ENCODE data around the gene HSPA9.
A peak's percentile ranks its signal among the peaks of the same experiment; 100 is the strongest.

The HSPA9 gene

GRCh38 chr5:138538943-138539627 lies 36.1 kb downstream of the HSPA9 start:
- no peak overlapping the region for H2BK12ac ChIP-seq (ENCODE audit: low read length)
- no peak overlapping the region for H2AK5ac ChIP-seq (ENCODE audit: low read length)
- peak overlapping the region; percentile 84 for H3K4ac ChIP-seq (ENCODE audit: low read depth, low read length)
- H4K8ac ChIP-seq (ENCODE audit: low read depth, low read length) = no peak overlapping the region
- H3K4me3 ChIP-seq (ENCODE audit: low read depth, low read length) = no peak overlapping the region
- H3K18ac ChIP-seq (ENCODE audit: low read length) = no peak overlapping the region
- H2AFZ ChIP-seq (ENCODE audit: insufficient read depth, low read length, poor library complexity) = no peak overlapping the region
- no peak overlapping the region for H2BK120ac ChIP-seq (ENCODE audit: insufficient read depth, low read length, poor library complexity)
- no peaks in the 10 kb centered on the region for H3K27me3 ChIP-seq (ENCODE audit: insufficient read depth, low read length)
- DNase-seq = no peak
- no peak overlapping the region for H3K9ac ChIP-seq (ENCODE audit: low read length)
- H4K12ac ChIP-seq (ENCODE audit: low read depth, low read length) = no peak overlapping the region
- H3K36me3 ChIP-seq (ENCODE audit: control insufficient read depth in 1 of 2, insufficient read depth in 2 of 2, low read length in 2 of 2) = peaks cover 3 to 8% of the 10 kb centered on the region in 2 experiments
- H3K4me1 ChIP-seq (ENCODE audit: control insufficient read depth in 1 of 2, insufficient read depth in 2 of 2, low read length in 2 of 2) = peaks cover 0 to 2% of the 10 kb centered on the region in 2 experiments
- H2BK5ac ChIP-seq (ENCODE audit: low read depth, low read length, poor library complexity) = no peak overlapping the region
- peaks cover 17% of the 10 kb centered on the region for H3K79me1 ChIP-seq (ENCODE audit: low read length)
- no peak overlapping the region for H3K23ac ChIP-seq (ENCODE audit: low read length)
- no peaks in the 10 kb centered on the region for H3K9me3 ChIP-seq (ENCODE audit: insufficient read depth, low read depth, low read length)
- H4K91ac ChIP-seq (ENCODE audit: low read depth, low read length) = no peak overlapping the region
- H3K4me2 ChIP-seq (ENCODE audit: low read length) = no peak overlapping the region
- WGBS (ENCODE audit: extremely low coverage, insufficient coverage, insufficient read length) = no CpG with 5 or more reads among the region's 2 CpGs
- no peak overlapping the region for H3K14ac ChIP-seq (ENCODE audit: low read length)
- H3K79me2 ChIP-seq (ENCODE audit: control insufficient read depth, insufficient read depth, low read length, poor library complexity) = peaks cover 25% of the 10 kb centered on the region
- H3K27ac ChIP-seq (ENCODE audit: low read depth, low read length) = no peak overlapping the region

GRCh38 chr5:138536665-138537315 lies 38.4 kb downstream of the HSPA9 start:
- Histone ChIP-seq H2AK5ac (ENCODE audit: low read length) (no peak overlapping the region), H3K4me1 (ENCODE audit: control insufficient read depth in 1 of 2, insufficient read depth in 2 of 2, low read length in 2 of 2) (no peaks in the 10 kb centered on the region), H3K27me3 (ENCODE audit: insufficient read depth, low read length) (no peaks in the 10 kb centered on the region), H3K23ac (ENCODE audit: low read length) (no peak overlapping the region), H2AFZ (ENCODE audit: insufficient read depth, low read length, poor library complexity) (no peak overlapping the region), H4K8ac (ENCODE audit: low read depth, low read length) (no peak overlapping the region), H3K9me3 (ENCODE audit: insufficient read depth, low read depth, low read length) (no peaks in the 10 kb centered on the region), H3K79me1 (ENCODE audit: low read length) (no peaks in the 10 kb centered on the region), H2BK5ac (ENCODE audit: low read depth, low read length, poor library complexity) (no peak overlapping the region), H3K14ac (ENCODE audit: low read length) (no peak overlapping the region), H3K4ac (ENCODE audit: low read depth, low read length) (peak overlapping the region; percentile 12), H3K27ac (ENCODE audit: low read depth, low read length) (no peak overlapping the region), H3K9ac (ENCODE audit: low read length) (no peak overlapping the region), H3K36me3 (ENCODE audit: control insufficient read depth in 1 of 2, insufficient read depth in 2 of 2, low read length in 2 of 2) (peaks cover 9 to 11% of the 10 kb centered on the region in 2 experiments), H4K12ac (ENCODE audit: low read depth, low read length) (no peak overlapping the region), H3K4me3 (ENCODE audit: low read depth, low read length) (no peak overlapping the region), H2BK120ac (ENCODE audit: insufficient read depth, low read length, poor library complexity) (no peak overlapping the region), H3K4me2 (ENCODE audit: low read length) (no peak overlapping the region), H3K18ac (ENCODE audit: low read length) (no peak overlapping the region), H4K91ac (ENCODE audit: low read depth, low read length) (no peak overlapping the region), H3K79me2 (ENCODE audit: control insufficient read depth, insufficient read depth, low read length, poor library complexity) (peaks cover 9% of the 10 kb centered on the region), H2BK12ac (ENCODE audit: low read length) (no peak overlapping the region)
- peak in 1 of 2 donors; percentile 32 for DNase-seq
- no CpG with 5 or more reads among the region's 4 CpGs for WGBS (ENCODE audit: extremely low coverage, insufficient coverage, insufficient read length)

- H3K23ac ChIP-seq (ENCODE audit: low read length) = no peak overlapping the region
- DNase-seq = no peak
- H3K14ac ChIP-seq (ENCODE audit: low read length) = no peak overlapping the region
- WGBS (ENCODE audit: extremely low coverage, insufficient coverage, insufficient read length) = no CpG with 5 or more reads among the region's 2 CpGs
- no peaks in the 10 kb centered on the region for H3K9me3 ChIP-seq (ENCODE audit: insufficient read depth, low read depth, low read length)
- H3K4me3 ChIP-seq (ENCODE audit: low read depth, low read length) = no peak overlapping the region
- H3K18ac ChIP-seq (ENCODE audit: low read length) = no peak overlapping the region
- H2BK12ac ChIP-seq (ENCODE audit: low read length) = no peak overlapping the region
- H3K27ac ChIP-seq (ENCODE audit: low read depth, low read length) = no peak overlapping the region
- peaks cover 8% of the 10 kb centered on the region for H3K79me2 ChIP-seq (ENCODE audit: control insufficient read depth, insufficient read depth, low read length, poor library complexity)
- H4K91ac ChIP-seq (ENCODE audit: low read depth, low read length) = no peak overlapping the region
- H3K36me3 ChIP-seq (ENCODE audit: control insufficient read depth in 1 of 2, insufficient read depth in 2 of 2, low read length in 2 of 2) = peaks cover 9 to 11% of the 10 kb centered on the region in 2 experiments
- H2AFZ ChIP-seq (ENCODE audit: insufficient read depth, low read length, poor library complexity) = no peak overlapping the region
- H4K8ac ChIP-seq (ENCODE audit: low read depth, low read length) = no peak overlapping the region
- H3K79me1 ChIP-seq (ENCODE audit: low read length) = no peaks in the 10 kb centered on the region
- no peak overlapping the region for H4K12ac ChIP-seq (ENCODE audit: low read depth, low read length)
- no peak overlapping the region for H3K4me2 ChIP-seq (ENCODE audit: low read length)
- no peak overlapping the region for H2BK120ac ChIP-seq (ENCODE audit: insufficient read depth, low read length, poor library complexity)
- H3K27me3 ChIP-seq (ENCODE audit: insufficient read depth, low read length) = no peaks in the 10 kb centered on the region
- H3K4me1 ChIP-seq (ENCODE audit: control insufficient read depth in 1 of 2, insufficient read depth in 2 of 2, low read length in 2 of 2) = no peaks in the 10 kb centered on the region
- H2BK5ac ChIP-seq (ENCODE audit: low read depth, low read length, poor library complexity) = no peak overlapping the region
- H3K9ac ChIP-seq (ENCODE audit: low read length) = no peak overlapping the region
- H3K4ac ChIP-seq (ENCODE audit: low read depth, low read length) = peak overlapping the region; percentile 84
- H2AK5ac ChIP-seq (ENCODE audit: low read length) = no peak overlapping the region
Measured at GRCh38 chr5:138536215-138536614, 39.0 kb downstream of the HSPA9 start.

GRCh38 chr5:138533973-138534941 lies 40.9 kb downstream of the HSPA9 start:
- H3K4me2 ChIP-seq (ENCODE audit: low read length) = no peak overlapping the region
- H3K4ac ChIP-seq (ENCODE audit: low read depth, low read length) = peak overlapping the region; percentile 81
- H3K36me3 ChIP-seq (ENCODE audit: control insufficient read depth in 1 of 2, insufficient read depth in 2 of 2, low read length in 2 of 2) = peaks cover 9 to 14% of the 10 kb centered on the region in 2 experiments
- no peak overlapping the region for H4K91ac ChIP-seq (ENCODE audit: low read depth, low read length)
- H3K79me1 ChIP-seq (ENCODE audit: low read length) = no peaks in the 10 kb centered on the region
- no peak overlapping the region for H3K4me3 ChIP-seq (ENCODE audit: low read depth, low read length)
- no peak overlapping the region for H2AFZ ChIP-seq (ENCODE audit: insufficient read depth, low read length, poor library complexity)
- no peak overlapping the region for H4K12ac ChIP-seq (ENCODE audit: low read depth, low read length)
- no peaks in the 10 kb centered on the region for H3K9me3 ChIP-seq (ENCODE audit: insufficient read depth, low read depth, low read length)
- no peak overlapping the region for H2BK120ac ChIP-seq (ENCODE audit: insufficient read depth, low read length, poor library complexity)
- H2BK12ac ChIP-seq (ENCODE audit: low read length) = no peak overlapping the region
- H2AK5ac ChIP-seq (ENCODE audit: low read length) = no peak overlapping the region
- H3K4me1 ChIP-seq (ENCODE audit: control insufficient read depth in 1 of 2, insufficient read depth in 2 of 2, low read length in 2 of 2) = peaks cover 0 to 2% of the 10 kb centered on the region in 2 experiments
- no peak overlapping the region for H3K14ac ChIP-seq (ENCODE audit: low read length)
- peaks cover 8% of the 10 kb centered on the region for H3K79me2 ChIP-seq (ENCODE audit: control insufficient read depth, insufficient read depth, low read length, poor library complexity)
- WGBS (ENCODE audit: extremely low coverage, insufficient coverage, insufficient read length) = no CpG with 5 or more reads among the region's 5 CpGs
- no peak overlapping the region for H3K27ac ChIP-seq (ENCODE audit: low read depth, low read length)
- no peak overlapping the region for H4K8ac ChIP-seq (ENCODE audit: low read depth, low read length)
- H2BK5ac ChIP-seq (ENCODE audit: low read depth, low read length, poor library complexity) = no peak overlapping the region
- H3K9ac ChIP-seq (ENCODE audit: low read length) = no peak overlapping the region
- no peak overlapping the region for H3K23ac ChIP-seq (ENCODE audit: low read length)
- no peak for DNase-seq
- H3K18ac ChIP-seq (ENCODE audit: low read length) = no peak overlapping the region
- H3K27me3 ChIP-seq (ENCODE audit: insufficient read depth, low read length) = no peaks in the 10 kb centered on the region

All from trophoblast cell (in vitro differentiated cells and primary cell).